Stimulated activated CD4-positive, alpha-beta T cell treated with anti-CD3 and anti-CD28 coated beads, Interleukin-15, amount 100 ng/mL, for 24 hours (primary cell): ENCODE data around the gene POLR2E.
"Not testable (repeated sequence)": the region's sequence is repeated elsewhere in the genome, so short reads cannot be mapped to it uniquely, and the experiment has no call there.

Source experiments
- DNase-seq: peaks from one replicate; pipeline ENCODE4 v3.0.0-alpha.2; 2020

POLR2E gene

GRCh38 chr19:1125601-1126467 lies 30.7 kb upstream of the POLR2E start:
- DNase-seq = no peak

- no peak for DNase-seq
Measured at GRCh38 chr19:1123885-1124677, 28.9 kb upstream of the POLR2E start.

GRCh38 chr19:1123381-1123780 lies 28.2 kb upstream of the POLR2E start:
- DNase-seq = no peak

- peak; percentile 80 for DNase-seq
Measured at GRCh38 chr19:1122972-1123363, 27.8 kb upstream of the POLR2E start.

GRCh38 chr19:1122021-1122971 lies 27.1 kb upstream of the POLR2E start:
- DNase-seq = no peak

GRCh38 chr19:1121395-1121794 lies 26.2 kb upstream of the POLR2E start:
- no peak for DNase-seq

GRCh38 chr19:1119475-1120217 lies 24.5 kb upstream of the POLR2E start:
- DNase-seq = no peak

- DNase-seq = no peak
Measured at GRCh38 chr19:1118999-1119398, 23.8 kb upstream of the POLR2E start.

- no peak for DNase-seq
Measured at GRCh38 chr19:1117654-1118053, 22.5 kb upstream of the POLR2E start.

- DNase-seq = no peak
Measured at GRCh38 chr19:1116726-1117581, 21.8 kb upstream of the POLR2E start.

- DNase-seq = no peak
Measured at GRCh38 chr19:1115646-1116420, 20.7 kb upstream of the POLR2E start.

- DNase-seq = not testable (repeated sequence)
Measured at GRCh38 chr19:1114728-1115127, 19.6 kb upstream of the POLR2E start.

- no peak for DNase-seq
Measured at GRCh38 chr19:1113986-1114483, 18.9 kb upstream of the POLR2E start.

GRCh38 chr19:1113030-1113985 lies 18.1 kb upstream of the POLR2E start:
- peak; percentile 92 for DNase-seq

GRCh38 chr19:1112268-1113029 lies 17.3 kb upstream of the POLR2E start:
- no peak for DNase-seq

- no peak for DNase-seq
Measured at GRCh38 chr19:1111641-1112267, 16.6 kb upstream of the POLR2E start.

GRCh38 chr19:1110809-1111640 lies 15.8 kb upstream of the POLR2E start:
- DNase-seq = no peak
